HepG2 (cell line): ENCODE results near the gene SLC23A2. TPM values are rescaled to one million over a fixed set of nuclear protein-coding genes. Genes with fewer than 3 reads are reported as not detected.

ENCODE experiments used
- ATF1 ChIP-seq: IDR thresholded peaks from 2 replicates; pipeline ENCODE4 v1.6.1; 2016; ENCODE audit warnings: mild to moderate bottlenecking, control low read depth
- HMG20B ChIP-seq: conservative IDR thresholded peaks from 2 replicates; pipeline ENCODE4 v1.6.1; 2016; ENCODE audit warnings: missing genetic modification reagents, missing compliant biosample characterization
- MED1 ChIP-seq: sonication (generic); formaldehyde crosslinking; IDR thresholded peaks from 2 replicates; pipeline ENCODE4 v1.4.0; 2020; ENCODE audit warnings: missing genetic modification reagents
- NFIC ChIP-seq: IDR thresholded peaks from 2 replicates; pipeline ENCODE4 v1.6.1; 2012; ENCODE audit warnings: mild to moderate bottlenecking, low read length, inconsistent platforms
- POLR2AphosphoS5 ChIP-seq: IDR thresholded peaks from 2 replicates; pipeline ENCODE4 v1.6.1; 2012; ENCODE audit warnings: low read depth, low read length
- SMARCE1 ChIP-seq: fragments of 450-650 bp; IDR thresholded peaks from 2 replicates; pipeline ENCODE4 v1.6.1; 2017; ENCODE audit warnings: borderline replicate concordance
- ZNF264 ChIP-seq: sonication (generic); formaldehyde crosslinking; IDR thresholded peaks from 2 replicates; pipeline ENCODE4 v1.4.0; 2020; ENCODE audit warnings: missing genetic modification reagents
- ZNF781 ChIP-seq: sonication (generic); formaldehyde crosslinking; IDR thresholded peaks from 2 replicates; pipeline ENCODE4 v1.5.1; 2020; ENCODE audit warnings: borderline replicate concordance, mild to moderate bottlenecking, missing genetic modification reagents; ENCODE audit errors: not compliant biosample characterization
- polyA plus RNA-seq, 8 experiments: library from polyadenylated mRNA; depleted of rRNA in 3 of 8; stranded (reverse) in 7 of 8; unstranded in 1 of 8; fragments of >200 nt; fragmentation: Illumina TruSeq in 4 of 8; extraction: Trizol in 4 of 8; gene quantifications; 2 replicates each; pipeline versions ENCODE4 v1.2.1 to v1.2.3, GENCODE V29; 2011 to 2016; ENCODE audit warnings: low read depth in 4 of 8, missing spikeins in 1 of 8, mixed read lengths in 1 of 8; ENCODE audit not compliant: insufficient read depth in 1 of 8
- total RNA-seq, 5 experiments: library from RNA; depleted of rRNA; stranded (reverse); fragments of >200 nt; fragmentation: Illumina TruSeq; extraction: Trizol; gene quantifications; 2 replicates each; pipeline ENCODE4 v1.2.3, GENCODE V29; 2016; ENCODE audit warnings: low read depth in 1 of 5
- TF ChIP-seq, protein P1 (sequence below): sonication (generic); formaldehyde crosslinking; IDR thresholded peaks from 2 replicates; pipeline ENCODE4 v1.4.0; 2020; ENCODE audit warnings: missing genetic modification reagents, borderline replicate concordance
- TF ChIP-seq, protein P2 (sequence below): sonication (generic); formaldehyde crosslinking; IDR thresholded peaks from 2 replicates; pipeline ENCODE4 v1.5.0; 2020; ENCODE audit warnings: mild to moderate bottlenecking, missing genetic modification reagents
- TF ChIP-seq, protein P3 (sequence below): sonication (generic); formaldehyde crosslinking; IDR thresholded peaks from 2 replicates; pipeline ENCODE4 v1.8.1; 2023; ENCODE audit warnings: mild to moderate bottlenecking, inconsistent platforms, moderate library complexity, missing genetic modification reagents, borderline replicate concordance

Gene SLC23A2
- total and polyA plus RNA-seq, 2 of the 13 experiments (the other 11 are each of a cell fraction or from before 2014, with no cell fraction given), result 42.2 to 51.2 TPM

DNA sequence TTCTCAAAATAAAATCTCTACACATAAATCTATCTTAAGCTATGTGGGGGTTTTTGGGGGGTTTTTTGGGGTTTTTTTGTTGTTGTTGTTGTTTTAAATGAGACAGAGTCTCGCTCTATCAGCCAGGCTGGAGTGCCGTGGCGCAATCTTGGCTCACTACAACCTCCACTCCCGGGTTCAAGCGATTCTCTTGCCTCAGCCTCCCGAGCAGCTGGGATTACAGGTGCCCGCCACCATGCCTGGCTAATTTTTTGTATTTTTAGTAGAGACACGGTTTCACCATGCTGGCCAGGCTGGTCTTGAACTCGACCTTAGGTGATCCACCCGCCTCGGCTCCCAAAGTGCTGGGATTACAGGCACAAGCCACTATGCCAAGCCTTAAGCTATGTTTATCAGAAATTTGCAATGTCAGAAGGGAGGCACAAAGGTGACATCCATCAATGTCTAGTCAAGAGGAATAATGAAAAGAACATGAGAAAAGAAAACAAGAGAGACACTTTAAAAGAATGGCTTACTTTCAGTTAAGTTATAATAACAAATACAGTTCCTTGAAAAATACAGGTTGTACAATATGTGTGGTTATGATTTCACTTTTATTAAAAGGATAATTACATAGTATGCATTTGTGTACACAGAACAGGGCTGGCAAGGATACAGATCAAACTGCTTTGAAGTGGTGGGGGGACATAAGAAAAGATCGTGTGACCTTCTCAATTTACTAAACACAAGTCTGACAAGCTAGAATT is 28.6 kb downstream of the SLC23A2 start (continued):
- TF ChIP-seq, protein P1, sequence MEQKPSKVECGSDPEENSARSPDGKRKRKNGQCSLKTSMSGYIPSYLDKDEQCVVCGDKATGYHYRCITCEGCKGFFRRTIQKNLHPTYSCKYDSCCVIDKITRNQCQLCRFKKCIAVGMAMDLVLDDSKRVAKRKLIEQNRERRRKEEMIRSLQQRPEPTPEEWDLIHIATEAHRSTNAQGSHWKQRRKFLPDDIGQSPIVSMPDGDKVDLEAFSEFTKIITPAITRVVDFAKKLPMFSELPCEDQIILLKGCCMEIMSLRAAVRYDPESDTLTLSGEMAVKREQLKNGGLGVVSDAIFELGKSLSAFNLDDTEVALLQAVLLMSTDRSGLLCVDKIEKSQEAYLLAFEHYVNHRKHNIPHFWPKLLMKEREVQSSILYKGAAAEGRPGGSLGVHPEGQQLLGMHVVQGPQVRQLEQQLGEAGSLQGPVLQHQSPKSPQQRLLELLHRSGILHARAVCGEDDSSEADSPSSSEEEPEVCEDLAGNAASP (CRISPR knock-in tag), result peak; percentile 27; the same call in 1 of the 2 replicates
- TF ChIP-seq NFIC, result no peak
- TF ChIP-seq MED1, result no peak
- TF ChIP-seq ZNF781 (CRISPR knock-in tag), result no peak
- TF ChIP-seq, protein P2, sequence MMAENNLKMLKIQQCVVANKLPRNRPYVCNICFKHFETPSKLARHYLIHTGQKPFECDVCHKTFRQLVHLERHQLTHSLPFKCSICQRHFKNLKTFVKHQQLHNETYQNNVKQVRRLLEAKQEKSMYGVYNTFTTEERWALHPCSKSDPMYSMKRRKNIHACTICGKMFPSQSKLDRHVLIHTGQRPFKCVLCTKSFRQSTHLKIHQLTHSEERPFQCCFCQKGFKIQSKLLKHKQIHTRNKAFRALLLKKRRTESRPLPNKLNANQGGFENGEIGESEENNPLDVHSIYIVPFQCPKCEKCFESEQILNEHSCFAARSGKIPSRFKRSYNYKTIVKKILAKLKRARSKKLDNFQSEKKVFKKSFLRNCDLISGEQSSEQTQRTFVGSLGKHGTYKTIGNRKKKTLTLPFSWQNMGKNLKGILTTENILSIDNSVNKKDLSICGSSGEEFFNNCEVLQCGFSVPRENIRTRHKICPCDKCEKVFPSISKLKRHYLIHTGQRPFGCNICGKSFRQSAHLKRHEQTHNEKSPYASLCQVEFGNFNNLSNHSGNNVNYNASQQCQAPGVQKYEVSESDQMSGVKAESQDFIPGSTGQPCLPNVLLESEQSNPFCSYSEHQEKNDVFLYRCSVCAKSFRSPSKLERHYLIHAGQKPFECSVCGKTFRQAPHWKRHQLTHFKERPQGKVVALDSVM (CRISPR knock-in tag), result peak; percentile 22; the same call in 1 of the 2 replicates
- no peak for TF ChIP-seq POLR2AphosphoS5
- 0 out of 2 replicates have a peak, but pooled peaks have one; percentile 6 for TF ChIP-seq ZNF264
- no peak for TF ChIP-seq SMARCE1
- TF ChIP-seq ATF1, result no peak
- TF ChIP-seq, protein P3, sequence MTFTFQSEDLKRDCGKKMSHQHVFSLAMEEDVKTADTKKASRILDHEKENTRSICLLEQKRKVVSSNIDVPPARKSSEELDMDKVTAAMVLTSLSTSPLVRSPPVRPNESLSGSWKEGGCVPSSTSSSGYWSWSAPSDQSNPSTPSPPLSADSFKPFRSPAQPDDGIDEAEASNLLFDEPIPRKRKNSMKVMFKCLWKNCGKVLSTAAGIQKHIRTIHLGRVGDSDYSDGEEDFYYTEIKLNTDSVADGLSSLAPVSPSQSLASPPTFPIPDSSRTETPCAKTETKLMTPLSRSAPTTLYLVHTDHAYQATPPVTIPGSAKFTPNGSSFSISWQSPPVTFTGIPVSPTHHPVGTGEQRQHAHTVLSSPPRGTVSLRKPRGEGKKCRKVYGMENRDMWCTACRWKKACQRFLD (CRISPR knock-in tag), result no peak
- TF ChIP-seq HMG20B, result no peak
